GM12892 (cell line): ENCODE results near the gene FLNA.

Experiments used
- POLR2A ChIP-seq: IDR thresholded peaks from 2 replicates; pipeline ENCODE4 v1.6.1; 2011; ENCODE audit warnings: low read depth, low read length, control low read depth
- POLR2AphosphoS5 ChIP-seq: IDR thresholded peaks from 2 replicates; pipeline ENCODE4 v1.6.1; 2011; ENCODE audit warnings: low read depth, low read length, control low read depth
- TAF1 ChIP-seq: IDR thresholded peaks from 2 replicates; pipeline ENCODE4 v1.6.1; 2011; ENCODE audit warnings: low read depth, mild to moderate bottlenecking, control low read depth, low read length, borderline replicate concordance

GRCh38 chrX:154376774-154377173 lies 2.3 kb upstream of the FLNA start:
- TF ChIP-seq POLR2A = no peak
- TF ChIP-seq POLR2AphosphoS5 = no peak
- TF ChIP-seq TAF1 = no peak
